ENCODE data around the gene FASTKD2. TPM values are rescaled to one million over a fixed set of nuclear protein-coding genes. Genes with fewer than 3 reads are reported as not detected.
A peak's percentile ranks its signal among the peaks of the same experiment; 100 is the strongest.

The FASTKD2 gene
- total RNA-seq, 4 donors from 2014 or later: 6.8 to 24.9 (median 21.1) TPM

DNA sequence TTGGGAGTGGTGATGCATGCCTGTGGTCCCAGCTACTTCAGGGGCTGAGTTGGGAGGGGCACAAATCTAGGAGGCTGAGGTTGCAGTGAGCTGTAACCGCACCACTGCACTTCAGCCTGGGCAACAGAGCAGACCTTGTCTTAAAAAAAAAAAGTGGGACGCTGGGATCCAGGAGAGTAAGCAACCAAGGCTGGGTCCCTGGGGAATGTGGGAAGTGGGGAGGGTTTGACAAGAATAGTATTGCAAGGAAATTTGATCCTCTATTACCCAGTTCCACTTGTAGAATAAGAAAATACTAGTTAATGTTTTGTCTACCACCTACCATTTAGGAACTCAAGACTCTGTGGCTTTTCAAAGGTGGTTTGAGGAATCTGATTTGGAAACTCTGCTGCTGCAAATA lies 26.1 kb upstream of the FASTKD2 start:
- no peak overlapping the region for H3K27ac ChIP-seq
- intact Hi-C loops (cut with DNase I; ENCODE audit: low total_unique reads): no loop called here
- in situ Hi-C loops (cut with MboI; ENCODE audit: low pct_ligation_motif_present in 1 of 4, low pct_unique_long_range_greater_than_20kb in 1 of 4, low sequenced_read_pairs in 3 of 4): no loop called here
- no peak for TF ChIP-seq POLR2A (IDR thresholded peaks at IDR 0.05)
- no peak for TF ChIP-seq POLR2AphosphoS5 (IDR thresholded peaks at IDR 0.05)
- no peak for DNase-seq
- no peaks in the 10 kb centered on the region for H3K4me1 ChIP-seq
- H3K36me3 ChIP-seq: no peaks in the 10 kb centered on the region
- H3K4me3 ChIP-seq: no peak overlapping the region
- no peaks in the 10 kb centered on the region for H3K9me3 ChIP-seq
- no peaks in the 10 kb centered on the region for H3K27me3 ChIP-seq
- WGBS, 2 donors (ENCODE audit: low coverage in 1 of 2): 69 to 79% methylated on average over 2 of the region's 2 CpGs

DNA sequence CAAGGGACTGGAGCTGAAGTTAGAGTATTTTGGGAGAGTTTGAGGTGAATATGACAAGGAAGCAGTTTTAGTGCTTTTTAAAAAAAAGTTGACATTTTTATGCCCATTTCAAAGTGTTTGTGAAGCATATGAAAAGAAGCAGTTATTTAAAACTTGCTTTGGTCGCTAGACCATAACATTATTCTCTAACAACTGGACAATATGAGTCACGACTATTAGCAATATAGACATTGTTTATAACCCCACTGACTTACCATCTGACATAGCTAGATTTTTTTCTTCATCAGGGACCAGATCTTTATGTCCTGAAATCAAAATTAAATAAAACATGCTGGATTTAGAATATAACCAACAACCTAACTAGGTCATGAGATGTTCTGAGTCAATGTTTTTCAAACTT lies 24.6 kb upstream of the FASTKD2 start:
- Histone ChIP-seq H3K36me3 (no peaks in the 10 kb centered on the region), H3K4me1 (no peaks in the 10 kb centered on the region), H3K4me3 (no peak overlapping the region), H3K27ac (no peak overlapping the region), H3K27me3 (no peaks in the 10 kb centered on the region), H3K9me3 (no peaks in the 10 kb centered on the region)
- intact Hi-C loops (cut with DNase I; ENCODE audit: low total_unique reads) (no loop called here), in situ Hi-C loops (cut with MboI; ENCODE audit: low pct_ligation_motif_present in 1 of 4, low pct_unique_long_range_greater_than_20kb in 1 of 4, low sequenced_read_pairs in 3 of 4) (no loop called here)
- TF ChIP-seq EP300 (IDR thresholded peaks at IDR 0.05; ENCODE audit: low read depth) (no peak), POLR2A (IDR thresholded peaks at IDR 0.05) (no peak), POLR2AphosphoS5 (IDR thresholded peaks at IDR 0.05) (no peak)
- TF ChIP-seq, protein P1, sequence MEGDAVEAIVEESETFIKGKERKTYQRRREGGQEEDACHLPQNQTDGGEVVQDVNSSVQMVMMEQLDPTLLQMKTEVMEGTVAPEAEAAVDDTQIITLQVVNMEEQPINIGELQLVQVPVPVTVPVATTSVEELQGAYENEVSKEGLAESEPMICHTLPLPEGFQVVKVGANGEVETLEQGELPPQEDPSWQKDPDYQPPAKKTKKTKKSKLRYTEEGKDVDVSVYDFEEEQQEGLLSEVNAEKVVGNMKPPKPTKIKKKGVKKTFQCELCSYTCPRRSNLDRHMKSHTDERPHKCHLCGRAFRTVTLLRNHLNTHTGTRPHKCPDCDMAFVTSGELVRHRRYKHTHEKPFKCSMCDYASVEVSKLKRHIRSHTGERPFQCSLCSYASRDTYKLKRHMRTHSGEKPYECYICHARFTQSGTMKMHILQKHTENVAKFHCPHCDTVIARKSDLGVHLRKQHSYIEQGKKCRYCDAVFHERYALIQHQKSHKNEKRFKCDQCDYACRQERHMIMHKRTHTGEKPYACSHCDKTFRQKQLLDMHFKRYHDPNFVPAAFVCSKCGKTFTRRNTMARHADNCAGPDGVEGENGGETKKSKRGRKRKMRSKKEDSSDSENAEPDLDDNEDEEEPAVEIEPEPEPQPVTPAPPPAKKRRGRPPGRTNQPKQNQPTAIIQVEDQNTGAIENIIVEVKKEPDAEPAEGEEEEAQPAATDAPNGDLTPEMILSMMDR (IDR thresholded peaks at IDR 0.05): no peak
- no peak for DNase-seq
- 30 to 43% methylated on average over 2 of the region's 2 CpGs for WGBS, 2 donors (ENCODE audit: low coverage in 1 of 2)

DNA sequence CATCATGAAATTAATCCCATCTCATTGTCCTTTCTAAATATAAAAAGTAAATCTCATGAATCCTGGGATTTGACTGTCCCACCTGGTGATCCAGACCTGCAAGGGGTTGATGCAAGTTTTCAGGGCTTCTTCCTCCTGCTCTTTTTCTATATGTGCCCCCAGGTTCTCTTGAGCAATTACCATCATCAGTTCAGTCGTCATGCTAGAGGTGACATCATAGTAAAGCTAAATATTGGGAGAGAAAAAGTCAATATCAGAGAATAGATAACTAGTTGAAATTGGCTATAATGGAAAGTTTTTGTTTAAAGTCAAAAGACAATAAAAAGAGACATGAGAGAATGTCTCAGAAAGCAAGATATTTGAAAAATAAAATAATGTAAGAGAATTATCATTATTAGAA lies 8.6 kb upstream of the FASTKD2 start:
- WGBS, 2 donors (ENCODE audit: low coverage in 1 of 2): 33 to 50% methylated on average over 1 of the region's 1 CpG

DNA sequence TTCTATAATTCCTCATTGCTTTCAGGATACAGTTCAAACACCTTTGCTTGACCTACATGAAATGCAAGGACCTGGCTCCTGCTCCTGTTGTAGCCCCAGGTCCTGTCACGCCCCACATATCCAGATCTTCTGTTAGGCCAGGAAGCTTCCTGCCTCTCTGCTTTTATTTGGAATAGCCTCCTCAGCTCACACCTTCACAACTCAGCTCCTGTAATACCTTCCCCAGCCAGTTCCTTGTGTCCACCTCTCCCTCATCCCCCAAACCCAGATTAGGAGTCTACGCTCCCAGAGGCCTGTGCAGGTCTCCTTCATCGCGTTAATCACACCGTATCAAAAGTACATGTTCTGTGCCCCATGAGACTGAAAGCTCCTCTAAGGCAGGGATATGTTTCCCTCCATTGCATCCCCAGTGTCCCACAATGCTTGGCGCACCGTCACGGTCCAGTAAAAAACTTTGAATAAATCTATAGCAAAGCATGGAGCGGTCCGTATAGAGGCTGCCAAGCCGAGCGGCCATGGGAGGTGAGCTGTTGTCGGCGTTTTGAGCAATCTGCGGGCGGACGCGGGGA lies 649 bp upstream of the FASTKD2 start:
- H3K9me3 ChIP-seq: no peaks in the 10 kb centered on the region
- intact Hi-C loops (cut with DNase I; ENCODE audit: low total_unique reads) (no loop called here), in situ Hi-C loops (cut with MboI; ENCODE audit: low pct_ligation_motif_present in 1 of 4, low pct_unique_long_range_greater_than_20kb in 1 of 4, low sequenced_read_pairs in 3 of 4) (loop anchor here in 1 of 4 donors (25.0 kb wide), 1 partner anchor 1498 kb away; the partner anchor contains the start of genes IDH1 and PIKFYVE)
- DNase-seq: no peak
- H3K36me3 ChIP-seq: no peaks in the 10 kb centered on the region
- no peaks in the 10 kb centered on the region for H3K27me3 ChIP-seq
- H3K4me3 ChIP-seq: peak overlapping the region; percentile 54 to 90 (median 78)
- no peak for TF ChIP-seq POLR2AphosphoS5 (IDR thresholded peaks at IDR 0.05)
- TF ChIP-seq EP300 (IDR thresholded peaks at IDR 0.05; ENCODE audit: low read depth): no peak
- H3K4me1 ChIP-seq: peaks cover 0 to 39% (median 15%) of the 10 kb centered on the region in 4 donors
- 13 to 24% methylated on average over 5 to 18 of the region's 18 CpGs for WGBS, 2 donors (ENCODE audit: low coverage in 1 of 2)
- H3K27ac ChIP-seq: peak overlapping the region; percentile 81 to 91 (median 86)

More for the DNA sequence above, 8.6 kb upstream of the FASTKD2 start:
- intact Hi-C loops (cut with DNase I; ENCODE audit: low total_unique reads) (no loop called here), in situ Hi-C loops (cut with MboI; ENCODE audit: low pct_ligation_motif_present in 1 of 4, low pct_unique_long_range_greater_than_20kb in 1 of 4, low sequenced_read_pairs in 3 of 4) (loop anchor here in 1 of 4 donors (25.0 kb wide), 1 partner anchor 1505 kb away; the partner anchor contains the start of genes IDH1 and PIKFYVE)
- DNase-seq: no peak
- Histone ChIP-seq H3K9me3 (no peaks in the 10 kb centered on the region), H3K27ac (no peak overlapping the region), H3K36me3 (no peaks in the 10 kb centered on the region), H3K4me1 (no peaks in the 10 kb centered on the region), H3K27me3 (no peaks in the 10 kb centered on the region), H3K4me3 (no peak overlapping the region)
- TF ChIP-seq POLR2A (IDR thresholded peaks at IDR 0.05): no peak
- TF ChIP-seq, protein P1 (IDR thresholded peaks at IDR 0.05): no peak
- no peak for TF ChIP-seq EP300 (IDR thresholded peaks at IDR 0.05; ENCODE audit: low read depth)
- TF ChIP-seq POLR2AphosphoS5 (IDR thresholded peaks at IDR 0.05): no peak

DNA sequence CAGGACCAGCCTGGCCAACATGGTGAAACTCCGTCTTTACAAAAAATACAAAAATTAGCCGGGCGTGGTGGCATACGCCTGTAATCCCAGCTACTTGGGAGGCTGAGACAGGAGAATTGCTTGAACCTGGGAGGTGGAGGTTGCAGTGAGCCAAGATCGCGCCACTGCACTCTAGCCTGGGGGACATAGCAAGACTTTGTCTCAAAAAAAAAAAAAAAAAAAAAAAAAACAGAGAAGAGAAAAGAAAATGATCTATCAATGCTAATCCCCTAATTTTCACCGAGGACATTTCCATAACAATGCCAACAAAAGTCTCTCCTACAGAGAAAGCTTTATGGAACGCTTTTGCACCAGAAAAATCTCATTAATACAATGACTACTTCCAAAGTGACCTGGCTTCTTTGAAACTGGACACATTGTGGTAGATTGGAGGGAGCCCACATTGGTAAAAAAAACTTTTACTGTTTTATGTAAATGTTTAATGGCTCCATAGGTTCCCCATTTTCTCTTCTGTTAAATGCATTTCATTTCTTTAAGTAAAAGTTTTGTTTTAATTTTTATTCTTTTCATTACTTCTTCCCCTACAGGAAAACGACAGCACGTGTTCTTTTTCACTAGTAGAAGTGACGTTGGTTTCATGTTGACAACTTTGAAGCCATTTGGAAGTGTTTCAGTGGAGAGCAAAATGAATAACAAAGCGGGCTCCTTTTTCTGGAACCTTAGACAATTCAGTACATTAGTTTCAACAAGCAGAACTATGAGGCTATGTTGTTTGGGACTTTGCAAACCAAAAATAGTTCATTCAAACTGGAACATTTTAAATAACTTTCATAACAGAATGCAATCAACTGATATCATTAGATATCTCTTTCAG lies 888 bp downstream of the FASTKD2 start:
- H3K4me1 ChIP-seq: peaks cover 0 to 39% (median 15%) of the 10 kb centered on the region in 4 donors

More for the DNA sequence above, 888 bp downstream of the FASTKD2 start:
- in situ Hi-C loops (cut with MboI; ENCODE audit: low pct_ligation_motif_present in 1 of 4, low pct_unique_long_range_greater_than_20kb in 1 of 4, low sequenced_read_pairs in 3 of 4): loop anchor here in 1 of 4 donors (25.0 kb wide), 1 partner anchor 1496 kb away; the partner anchor contains the start of genes IDH1 and PIKFYVE
- intact Hi-C loops (cut with DNase I; ENCODE audit: low total_unique reads): no loop called here
- TF ChIP-seq POLR2A (IDR thresholded peaks at IDR 0.05) (no peak), POLR2AphosphoS5 (IDR thresholded peaks at IDR 0.05) (no peak), EP300 (IDR thresholded peaks at IDR 0.05; ENCODE audit: low read depth) (no peak)
- TF ChIP-seq, protein P1 (IDR thresholded peaks at IDR 0.05): no peak
- peaks cover 0 to 8% (median 3%) of the 10 kb centered on the region in 4 donors for H3K36me3 ChIP-seq
- H3K9me3 ChIP-seq: no peaks in the 10 kb centered on the region
- DNase-seq: no peak
- H3K27ac ChIP-seq: peak overlapping the region; percentile 81 to 91 (median 86)
- no peaks in the 10 kb centered on the region for H3K27me3 ChIP-seq
- peak overlapping the region; percentile 54 to 90 (median 78) for H3K4me3 ChIP-seq
- 39 to 55% methylated on average over 8 to 12 of the region's 12 CpGs for WGBS, 2 donors (ENCODE audit: low coverage in 1 of 2)
